ENCODE results near the gene PIGS. TPM values are rescaled to one million over a fixed set of nuclear protein-coding genes. Genes with fewer than 3 reads are reported as not detected.

PIGS gene
- total RNA-seq, 2 experiments from 2014 or later: 61.7 to 62.6 TPM

DNA sequence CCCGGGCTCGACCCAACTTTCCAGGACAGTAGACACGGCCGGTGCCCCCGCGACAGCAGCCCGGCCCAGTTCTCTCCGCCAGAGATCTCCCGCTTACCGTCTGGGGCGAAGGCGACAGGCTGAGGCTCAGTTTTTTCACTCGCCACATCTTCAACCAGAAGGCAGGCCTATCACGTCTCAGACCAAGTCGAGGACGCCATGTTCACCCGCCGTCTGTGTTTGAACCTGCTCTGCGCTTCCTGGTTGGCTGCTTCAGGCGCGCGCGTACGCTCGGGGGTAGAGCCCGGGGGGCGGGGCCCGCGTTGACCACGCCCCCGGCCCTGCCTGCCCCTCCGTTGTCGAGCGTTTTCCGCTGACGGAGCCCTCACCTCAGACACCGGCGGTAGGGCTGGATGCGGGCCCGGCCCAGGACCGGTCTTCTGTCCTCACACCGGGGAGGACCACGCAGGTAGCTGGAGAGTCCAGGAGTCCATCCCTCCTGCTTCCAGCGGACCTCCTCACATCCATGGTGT lies 27.5 kb upstream of the PIGS start, which contains the start of gene SPAG5:
TSS of gene SPAG5 (minus strand) at position 227 of the 512 bp plus-strand sequence. CDS start at position 148, 79 bp downstream.
- peaks cover 25% of the 10 kb centered on the region for H3K4me1 Mint-ChIP-seq
- POLR2A ChIA-PET: interaction anchor here (1.4 kb wide), 1 partner anchor 50 kb away, joined by 3 read pairs; no protein-coding TSS in a partner anchor
- peak within 1 kb of the TSS; percentile 93 for H3K27ac Mint-ChIP-seq
- no peaks in the 10 kb centered on the region for H3K9me3 Mint-ChIP-seq
- peaks cover 15% of the 10 kb centered on the region for H3K36me3 Mint-ChIP-seq (ENCODE audit: low read depth)
- CTCF ChIA-PET: interaction anchor here (0.7 to 1.9 kb wide), 4 partner anchors 11 to 31 kb away, joined by 3 to 4 read pairs (median 4); partner anchors contain the start of gene ALDOC
- H3K4me3 Mint-ChIP-seq: peak within 1 kb of the TSS; percentile 88
- H3K27me3 Mint-ChIP-seq: no peaks in the 10 kb centered on the region
- DNase-seq: peak; percentile 95

DNA sequence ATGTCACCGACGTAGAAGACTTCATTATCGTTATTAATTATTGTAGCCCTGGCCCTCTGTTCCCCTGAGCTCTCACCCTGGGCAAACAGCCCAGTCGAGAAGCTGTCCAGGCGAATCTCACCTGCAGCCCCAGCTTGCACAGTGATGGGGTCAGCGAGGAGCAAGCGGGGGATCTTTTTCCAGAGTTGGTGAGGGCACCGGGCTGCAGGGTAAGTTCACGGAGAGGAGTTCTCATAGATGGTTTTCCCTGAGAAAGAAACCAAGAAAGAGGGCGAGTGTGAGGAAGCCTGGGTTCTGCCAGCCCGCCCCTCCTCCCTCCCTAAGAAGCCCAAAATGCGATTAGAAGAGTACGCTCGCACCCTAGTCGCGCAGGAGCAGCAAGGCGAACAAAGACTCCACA lies 27.1 kb upstream of the PIGS start:
- ChIA-PET POLR2A (interaction anchor here (0.7 to 1.4 kb wide), 2 partner anchors 15 to 49 kb away, joined by 3 read pairs; no protein-coding TSS in a partner anchor), CTCF (interaction anchor here (0.8 to 1.9 kb wide), 3 partner anchors 12 to 20 kb away, joined by 4 read pairs; no protein-coding TSS in a partner anchor)
- Mint-ChIP-seq H3K9me3 (no peaks in the 10 kb centered on the region), H3K4me1 (peaks cover 25% of the 10 kb centered on the region), H3K4me3 (peak overlapping the region; percentile 88), H3K27me3 (no peaks in the 10 kb centered on the region), H3K27ac (peak overlapping the region; percentile 93), H3K36me3 (ENCODE audit: low read depth) (peaks cover 16% of the 10 kb centered on the region)
- DNase-seq: no peak

DNA sequence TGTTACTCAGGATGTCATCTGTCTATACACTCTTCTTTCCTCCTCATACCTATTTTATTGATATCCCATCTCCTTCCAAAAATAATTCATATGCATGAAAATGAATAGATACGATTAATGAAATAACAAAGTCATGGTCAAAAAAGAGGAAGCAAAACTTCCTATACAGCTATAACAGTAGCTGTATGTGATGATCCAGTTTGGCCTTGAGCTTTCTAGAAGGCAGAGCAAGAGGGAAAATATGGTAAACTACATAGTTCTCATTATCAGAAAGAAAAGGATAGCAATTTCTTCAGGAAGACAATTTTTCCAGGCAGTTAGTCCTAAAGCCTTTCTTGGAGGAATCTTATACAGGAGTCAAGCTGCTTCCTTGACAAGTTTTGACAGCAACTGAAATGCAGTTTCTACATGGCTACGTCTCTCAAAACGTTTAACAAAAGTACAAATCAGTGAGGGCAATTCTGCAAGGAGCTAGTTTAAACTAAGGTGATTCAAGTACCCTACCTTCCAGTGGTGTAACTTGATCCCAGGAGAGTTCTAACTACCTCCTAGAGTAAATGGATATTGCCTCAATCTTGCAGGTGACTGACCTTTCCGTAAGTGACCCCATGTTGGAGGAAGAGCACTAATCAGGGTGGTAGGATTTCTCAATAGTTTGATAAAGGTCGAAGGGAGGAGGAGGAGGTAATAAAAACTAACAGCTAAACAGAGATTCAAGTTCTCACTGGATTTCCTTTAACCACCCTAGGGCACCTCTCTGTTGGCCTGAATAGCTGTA lies 26.5 kb upstream of the PIGS start:
- Mint-ChIP-seq H3K9me3 (no peaks in the 10 kb centered on the region), H3K27me3 (no peaks in the 10 kb centered on the region), H3K27ac (peak overlapping the region; percentile 93), H3K36me3 (ENCODE audit: low read depth) (peaks cover 18% of the 10 kb centered on the region), H3K4me3 (peak overlapping the region; percentile 88), H3K4me1 (peaks cover 28% of the 10 kb centered on the region)
- ChIA-PET CTCF (interaction anchor here (0.8 to 1.9 kb wide), 3 partner anchors 12 to 19 kb away, joined by 4 read pairs; no protein-coding TSS in a partner anchor), POLR2A (interaction anchor here (0.7 kb wide), 1 partner anchor 14 kb away, joined by 3 read pairs; no protein-coding TSS in a partner anchor)
- no peak for DNase-seq

DNA sequence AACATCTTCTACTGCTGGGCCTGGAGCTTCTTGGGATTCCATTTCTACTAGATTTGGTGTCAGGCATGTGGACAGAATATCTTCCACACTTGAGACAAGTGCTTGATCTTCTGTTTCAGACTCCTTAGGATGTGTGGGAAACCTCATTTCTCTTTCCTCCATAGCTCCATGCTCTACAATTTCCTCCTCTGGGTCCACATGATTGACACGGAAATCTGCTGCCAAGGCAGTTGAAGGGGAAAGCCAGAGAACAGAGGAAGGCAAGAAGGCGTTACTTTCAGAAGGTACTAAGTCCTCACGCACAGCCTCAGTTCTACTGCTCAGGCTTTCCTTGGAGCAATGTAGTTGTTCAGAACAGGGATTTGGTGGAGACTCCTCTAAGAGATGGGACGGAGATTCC lies 20.9 kb upstream of the PIGS start:
- peaks cover 7% of the 10 kb centered on the region for H3K4me1 Mint-ChIP-seq
- ChIA-PET CTCF (interaction anchor here (1.4 to 2.4 kb wide), 2 partner anchors 14 to 19 kb away, joined by 3 to 12 read pairs; partner anchors contain the start of gene ALDOC), POLR2A (no interaction called here)
- peaks cover 34% of the 10 kb centered on the region for H3K36me3 Mint-ChIP-seq (ENCODE audit: low read depth)
- no peak for DNase-seq
- no peak overlapping the region for H3K27ac Mint-ChIP-seq
- no peaks in the 10 kb centered on the region for H3K27me3 Mint-ChIP-seq
- no peaks in the 10 kb centered on the region for H3K9me3 Mint-ChIP-seq
- H3K4me3 Mint-ChIP-seq: no peak overlapping the region

DNA sequence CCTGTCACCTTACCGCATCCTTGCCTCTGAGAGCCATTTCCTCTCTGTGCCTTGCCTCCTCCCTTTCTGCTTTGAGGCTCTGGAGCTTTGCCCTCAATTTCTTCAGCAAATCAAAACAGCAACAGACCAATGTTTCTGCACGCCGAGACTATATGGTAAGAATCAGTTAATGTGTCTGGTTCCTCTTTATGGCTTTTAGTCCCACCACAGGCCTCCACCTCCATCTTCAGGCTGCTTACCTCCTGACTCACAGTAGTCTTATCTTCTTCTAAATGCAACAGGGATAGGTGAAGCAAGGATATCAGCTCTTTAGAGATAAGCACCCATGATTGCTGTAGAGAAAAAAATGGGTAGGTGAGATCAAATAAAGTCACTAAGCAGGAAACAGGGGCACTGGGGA lies 14.5 kb upstream of the PIGS start:
- no peaks in the 10 kb centered on the region for H3K27me3 Mint-ChIP-seq
- H3K9me3 Mint-ChIP-seq: no peaks in the 10 kb centered on the region
- H3K27ac Mint-ChIP-seq: peak overlapping the region; percentile 31
- H3K4me3 Mint-ChIP-seq: no peak overlapping the region
- H3K4me1 Mint-ChIP-seq: peaks cover 2% of the 10 kb centered on the region
- ChIA-PET CTCF (interaction anchor here (0.6 to 2.0 kb wide), 2 partner anchors 9 to 671 kb away, joined by 4 to 6 read pairs; partner anchors contain the start of gene ALDOC), POLR2A (no interaction called here)
- DNase-seq: no peak
- peaks cover 32% of the 10 kb centered on the region for H3K36me3 Mint-ChIP-seq (ENCODE audit: low read depth)

DNA sequence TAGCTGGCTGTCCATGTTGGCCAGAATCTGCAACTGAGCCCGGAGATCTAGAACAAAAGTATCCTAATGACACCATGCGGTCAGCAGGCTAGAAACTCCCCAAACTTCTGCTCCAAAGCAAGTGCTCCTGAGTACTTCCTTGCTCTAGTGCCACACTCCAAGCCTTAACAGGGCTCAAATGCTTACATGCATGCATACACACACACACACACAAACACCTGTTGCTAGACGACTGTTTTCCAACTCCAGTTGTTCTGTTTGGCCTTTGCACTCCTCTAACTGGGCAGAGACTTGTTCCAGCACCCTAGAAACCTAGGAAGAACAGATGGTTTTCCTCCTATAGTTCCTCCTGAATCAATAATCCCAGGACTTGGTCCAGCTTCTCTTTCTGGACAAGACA lies 13.1 kb upstream of the PIGS start:
- no peaks in the 10 kb centered on the region for H3K27me3 Mint-ChIP-seq
- H3K9me3 Mint-ChIP-seq: no peaks in the 10 kb centered on the region
- no peak overlapping the region for H3K4me3 Mint-ChIP-seq
- POLR2A ChIA-PET: no interaction called here
- DNase-seq: no peak
- H3K27ac Mint-ChIP-seq: no peak overlapping the region
- peaks cover 42% of the 10 kb centered on the region for H3K36me3 Mint-ChIP-seq (ENCODE audit: low read depth)
- CTCF ChIA-PET: no interaction called here
- peaks cover 14% of the 10 kb centered on the region for H3K4me1 Mint-ChIP-seq

DNA sequence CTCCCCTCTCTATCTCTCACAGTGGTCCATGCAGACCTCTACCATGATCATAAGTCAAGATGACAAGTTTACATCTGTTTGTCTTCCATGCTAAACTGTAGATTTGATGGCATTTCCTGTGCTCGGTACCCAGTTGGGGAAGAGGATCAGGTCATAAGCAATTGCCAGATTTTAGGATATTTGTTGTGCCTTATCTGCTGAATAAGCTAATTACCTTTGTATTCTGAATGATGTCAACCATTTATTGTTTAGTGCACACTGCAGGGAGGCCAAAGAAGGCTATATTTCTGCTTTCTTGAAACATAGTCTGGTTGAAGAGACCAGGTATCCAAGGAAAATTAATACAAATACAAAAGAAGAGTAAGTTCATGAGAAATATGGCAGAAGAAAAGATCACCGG lies 11.2 kb upstream of the PIGS start:
- DNase-seq: no peak
- Mint-ChIP-seq H3K27ac (no peak overlapping the region), H3K27me3 (no peaks in the 10 kb centered on the region), H3K9me3 (no peaks in the 10 kb centered on the region), H3K4me1 (peaks cover 22% of the 10 kb centered on the region), H3K36me3 (ENCODE audit: low read depth) (peaks cover 49% of the 10 kb centered on the region), H3K4me3 (no peak overlapping the region)
- CTCF ChIA-PET: interaction anchor here (1.2 to 1.3 kb wide), 2 partner anchors 9 to 15 kb away, joined by 4 read pairs; no protein-coding TSS in a partner anchor
- POLR2A ChIA-PET: no interaction called here

DNA sequence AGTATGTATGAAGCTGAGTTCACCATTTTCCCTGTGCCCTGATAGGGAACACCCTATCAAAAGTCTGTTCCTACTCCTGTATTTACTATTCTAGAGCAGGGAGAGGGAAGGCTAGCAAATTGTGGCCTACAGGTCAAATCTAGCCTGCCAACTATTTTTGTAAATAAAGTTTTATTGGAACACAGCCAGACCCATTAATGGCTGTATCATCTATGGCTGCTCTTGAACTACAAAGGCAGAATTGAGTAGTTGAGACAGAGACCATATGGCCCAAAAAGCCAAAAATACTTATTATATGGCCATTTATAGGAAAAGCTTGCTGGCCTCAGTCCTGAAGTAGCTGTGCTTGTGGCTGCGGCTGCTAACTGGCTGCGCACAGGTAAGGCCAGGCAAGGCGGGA lies 9.6 kb upstream of the PIGS start:
- Mint-ChIP-seq H3K27ac (no peak overlapping the region), H3K9me3 (no peaks in the 10 kb centered on the region), H3K4me3 (no peak overlapping the region), H3K4me1 (peaks cover 35% of the 10 kb centered on the region), H3K27me3 (no peaks in the 10 kb centered on the region), H3K36me3 (ENCODE audit: low read depth) (peaks cover 48% of the 10 kb centered on the region)
- no peak for DNase-seq
- CTCF ChIA-PET: no interaction called here
- POLR2A ChIA-PET: interaction anchor here (0.5 to 0.6 kb wide), 2 partner anchors 19 to 30 kb away, joined by 3 to 4 read pairs; no protein-coding TSS in a partner anchor

DNA sequence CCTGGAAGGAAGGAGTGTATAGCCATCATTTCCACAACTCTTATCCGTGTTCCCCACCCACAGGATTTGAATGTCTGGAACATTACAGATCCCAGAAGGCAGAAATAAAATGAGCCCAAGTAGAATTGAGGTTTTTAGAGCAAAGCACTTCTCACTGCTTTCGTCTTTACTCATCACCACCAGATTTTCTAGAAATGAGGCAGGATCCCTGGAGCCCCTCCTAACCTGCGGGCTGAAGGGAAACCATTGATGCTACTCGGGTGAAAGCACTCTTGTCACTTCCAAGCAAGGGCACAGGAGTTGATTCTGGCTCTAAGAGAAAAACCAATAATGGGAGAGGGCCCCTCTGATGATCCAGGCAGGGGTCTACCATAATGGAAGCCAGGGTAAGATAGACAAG lies 8.2 kb upstream of the PIGS start:
- Mint-ChIP-seq H3K9me3 (no peaks in the 10 kb centered on the region), H3K4me1 (peaks cover 46% of the 10 kb centered on the region), H3K27ac (no peak overlapping the region), H3K27me3 (no peaks in the 10 kb centered on the region), H3K4me3 (no peak overlapping the region), H3K36me3 (ENCODE audit: low read depth) (peaks cover 41% of the 10 kb centered on the region)
- POLR2A ChIA-PET: no interaction called here
- CTCF ChIA-PET: interaction anchor here (1.4 to 3.1 kb wide), 2 partner anchors 12 to 76 kb away, joined by 3 to 12 read pairs; no protein-coding TSS in a partner anchor
- no peak for DNase-seq

DNA sequence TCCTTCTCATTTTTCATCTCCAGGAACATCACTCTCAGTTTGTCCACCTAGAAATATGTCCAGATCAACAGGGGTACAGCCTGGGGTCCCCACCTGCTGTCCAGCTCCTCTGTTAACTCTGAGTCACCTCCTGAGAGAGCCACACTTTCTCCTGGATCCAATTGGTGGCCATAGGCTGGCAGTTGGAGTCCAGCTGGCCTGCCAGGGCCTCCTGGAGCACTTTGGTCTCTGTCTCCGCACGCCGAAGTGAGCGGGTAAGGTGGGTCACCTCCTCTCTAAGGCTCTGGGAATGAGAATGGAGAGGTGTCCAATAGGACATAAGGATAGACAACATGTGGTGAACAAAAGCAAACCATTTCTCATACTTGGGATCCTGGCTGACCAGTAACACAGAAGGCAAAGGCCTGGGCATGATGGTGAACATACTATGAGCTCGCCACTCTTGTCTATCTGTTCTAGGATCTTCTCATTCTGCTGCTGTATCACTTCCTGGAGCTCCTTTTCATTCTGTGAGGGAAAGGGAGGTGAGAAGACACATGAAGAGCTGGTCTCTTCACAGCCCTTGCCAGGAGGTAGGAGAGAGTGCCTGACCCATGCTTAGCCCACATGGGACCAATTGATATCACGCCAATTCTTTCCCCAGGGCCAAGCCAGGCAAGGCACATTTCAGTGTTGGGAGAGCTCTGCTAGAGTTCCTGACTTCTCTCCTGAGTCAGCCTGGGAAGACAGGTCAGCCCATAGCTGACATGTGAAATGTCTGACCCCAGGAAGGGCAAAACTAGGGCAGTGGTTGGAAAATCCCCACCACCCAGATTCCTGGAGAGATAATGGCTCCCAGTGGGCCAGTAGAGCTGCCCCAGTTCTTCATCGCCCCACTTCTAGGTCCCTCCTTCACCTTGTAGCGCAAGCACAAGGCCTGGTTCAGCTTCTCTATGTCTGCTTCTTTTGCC lies 7.2 kb upstream of the PIGS start:
- DNase-seq: no peak
- POLR2A ChIA-PET: no interaction called here
- CTCF ChIA-PET: interaction anchor here (0.6 to 3.1 kb wide), 7 partner anchors 10 to 83 kb away, joined by 3 to 12 read pairs (median 4); partner anchors contain the start of gene SPAG5
- Mint-ChIP-seq H3K4me3 (no peak overlapping the region), H3K4me1 (peaks cover 51% of the 10 kb centered on the region), H3K27me3 (no peaks in the 10 kb centered on the region), H3K27ac (no peak overlapping the region), H3K9me3 (no peaks in the 10 kb centered on the region), H3K36me3 (ENCODE audit: low read depth) (peaks cover 48% of the 10 kb centered on the region)

DNA sequence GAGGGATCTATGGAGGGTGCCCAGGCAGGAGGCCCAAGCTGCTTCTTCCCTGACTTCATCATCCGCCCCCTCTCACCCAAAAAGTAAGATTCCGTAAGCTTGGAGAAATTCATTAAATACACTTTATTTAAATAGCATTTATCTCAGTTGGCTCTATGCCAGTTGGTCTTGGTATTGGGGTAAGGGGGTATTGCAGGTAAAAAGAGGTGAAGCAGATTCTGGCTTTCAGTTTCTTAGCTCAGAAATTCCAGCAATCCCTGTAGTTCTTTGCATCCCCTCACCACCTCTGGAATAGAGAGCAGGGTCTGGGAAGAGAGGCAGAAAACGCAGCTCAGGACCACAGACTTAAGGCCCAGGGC lies 6.1 kb upstream of the PIGS start:
- H3K9me3 Mint-ChIP-seq: no peaks in the 10 kb centered on the region

More for the DNA sequence above, 6.1 kb upstream of the PIGS start:
- POLR2A ChIA-PET: interaction anchor here (1.1 kb wide), 1 partner anchor 68 kb away, joined by 3 read pairs; the partner anchor contains the start of gene BLTP2
- H3K36me3 Mint-ChIP-seq (ENCODE audit: low read depth): peaks cover 54% of the 10 kb centered on the region
- peaks cover 56% of the 10 kb centered on the region for H3K4me1 Mint-ChIP-seq
- CTCF ChIA-PET: interaction anchor here (0.5 to 3.1 kb wide), 6 partner anchors 9 to 139 kb away, joined by 3 to 12 read pairs (median 5); no protein-coding TSS in a partner anchor
- H3K4me3 Mint-ChIP-seq: no peak overlapping the region
- DNase-seq: no peak
- peak overlapping the region; percentile 16 for H3K27ac Mint-ChIP-seq
- H3K27me3 Mint-ChIP-seq: no peaks in the 10 kb centered on the region

Measured in activated CD4-positive, alpha-beta T cell treated with anti-CD3 and anti-CD28 coated beads, Interleukin-2, amount 10 ng/mL, durations not matched to agents 7 days and 5 days (primary cell).